Heart left ventricle (tissue), 16 donors: Measurements from ENCODE around the gene OR10J1. TPM values are rescaled to one million over a fixed set of nuclear protein-coding genes. Genes with fewer than 3 reads are reported as not detected.

Experiments
- ATAC-seq, 4 donors: fragments of 200-7000 bp; cut with Tn5 transposase; one replicate each; pipeline ENCODE4 v1.9.1; 2020 to 2022; ENCODE audit warnings: moderate library complexity in 4 of 4, mild to moderate bottlenecking in 3 of 4, moderate number of reproducible peaks in 1 of 4
- DNase-seq, 5 donors: peaks; one replicate each; pipeline ENCODE4 v3.0.0-alpha.2; 2020
- H3K27ac ChIP-seq, 12 donors: fragments of 200-600 bp; sonication (generic) in 4 of 12; one replicate each; pipeline versions ENCODE4 v1.5.0 to v1.8.0; 2016 to 2022; ENCODE audit warnings: mild to moderate bottlenecking in 2 of 12
- H3K27me3 ChIP-seq, 9 donors: fragments of 200-600 bp; sonication (generic) in 2 of 9; one replicate each; pipeline versions ENCODE4 v1.5.1 to v1.8.0; 2016 to 2022; ENCODE audit warnings: mild to moderate bottlenecking in 3 of 9
- H3K36me3 ChIP-seq, 9 donors: fragments of 200-600 bp; sonication (generic) in 2 of 9; one replicate each; pipeline versions ENCODE4 v1.5.0 to v1.8.0; 2018 to 2022; ENCODE audit warnings: mild to moderate bottlenecking in 2 of 9
- H3K4me1 ChIP-seq, 12 donors: fragments of 200-600 bp; sonication (generic) in 4 of 12; one replicate each; pipeline versions ENCODE4 v1.5.0 to v1.8.0; 2016 to 2022; ENCODE audit warnings: mild to moderate bottlenecking in 3 of 12
- H3K4me3 ChIP-seq, 12 donors: fragments of 200-600 bp; sonication (generic) in 4 of 12; one replicate each; pipeline versions ENCODE4 v1.5.0 to v1.8.0; 2017 to 2022; ENCODE audit warnings: mild to moderate bottlenecking in 9 of 12, moderate library complexity in 4 of 12
- H3K9me3 ChIP-seq, 12 donors: fragments of 200-600 bp; sonication (generic) in 4 of 12; one replicate each; pipeline versions ENCODE4 v1.5.0 to v1.8.0; 2016 to 2022; ENCODE audit warnings: mild to moderate bottlenecking in 1 of 12
- POLR2A ChIP-seq, 2 donors: fragments of 450-650 bp; IDR thresholded peaks; one replicate each; pipeline ENCODE4 v1.6.1; 2017; ENCODE audit warnings: antibody characterized with exemption in 2 of 2, mild to moderate bottlenecking in 2 of 2, moderate library complexity in 2 of 2
- WGBS, 4 donors: extraction: QIAGEN DNeasy Blood & Tissue Kit in 2 of 4; methylation state at CpG; one replicate each; pipeline versions ENCODE4 v1.1.5 to v1.1.7; 2013 to 2018; 5-methylcytosine and 5-hydroxymethylcytosine counted together
- intact Hi-C, 10 donors: fragments of 100-400 bp; cut with DNase I; formaldehyde crosslinking; loops; one replicate each; pipeline versions ENCODE4 v1.11.1 to v1.14.2; 2022
- polyA plus RNA-seq, 2 donors: library from polyadenylated mRNA; stranded (reverse); fragments of 200-250 nt; gene quantifications; one replicate each; pipeline ENCODE4 v1.2.3, GENCODE V29; 2013
- total RNA-seq, 9 donors: library from RNA; depleted of rRNA in 2 of 9; stranded (reverse); fragments of >200 nt in 2 of 9; fragmentation: NEBNext Ultra II Directional in 3 of 9; extraction: Animal tissue kit (Norgen Biotek cat#: 25700) in 3 of 9; gene quantifications; one replicate each; pipeline versions ENCODE4 v1.1.0 to v1.2.4, GENCODE V29; 2016 to 2023
- TF ChIP-seq, protein P1 (sequence below), 12 donors: fragments of 200-600 bp; sonication (generic) in 4 of 12; IDR thresholded peaks; one replicate each; pipeline versions ENCODE4 v1.5.0 to v1.8.0; 2018 to 2022; ENCODE audit warnings: antibody characterized with exemption in 12 of 12, mild to moderate bottlenecking in 5 of 12
- donor health status: ischemic (EF 13 %, LVEDD 7.1; RV severe dilation, severe dysfunction).
- donor health status: healthy with polysubstance abuse.
- donor health status: DM: no; HTN: yes; CAD: no.
- donor health status: DM: no; HTN: no; CAD: no.
- donor health status: ischemic (EF 25% LVEDD 6.9; RV normal size, moderate dysfunction).
- donor health status: ischemic (EF 25% LVEDD 5.7; RV mildly dilated, moderate dysfunction).
- donor health status: healthy.
- donor health status: DM: yes; HTN: yes; CAD: no.
- donor health status: ischemic (EF 35%, LVEDD 5.7; RV mildly dilated, moderate dysfunction).
- donor health status: nonischemic (EF 11% LVEDD 7.7; RV severe dilation, severe dysfunction).
- donor health status: DM: yes; HTN: yes; CAD: no.
- donor health status: PGD.
- donor health status: ischemic (EF 29% LVEDD 5.4; RV normal size, mild dysfunction).
- donor health status: nonischemic (EF 23%, LVEDD 6.1; RV moderate dilation, normal function).

OR10J1 gene
- total and polyA plus RNA-seq, 11 donors: not detected

DNA sequence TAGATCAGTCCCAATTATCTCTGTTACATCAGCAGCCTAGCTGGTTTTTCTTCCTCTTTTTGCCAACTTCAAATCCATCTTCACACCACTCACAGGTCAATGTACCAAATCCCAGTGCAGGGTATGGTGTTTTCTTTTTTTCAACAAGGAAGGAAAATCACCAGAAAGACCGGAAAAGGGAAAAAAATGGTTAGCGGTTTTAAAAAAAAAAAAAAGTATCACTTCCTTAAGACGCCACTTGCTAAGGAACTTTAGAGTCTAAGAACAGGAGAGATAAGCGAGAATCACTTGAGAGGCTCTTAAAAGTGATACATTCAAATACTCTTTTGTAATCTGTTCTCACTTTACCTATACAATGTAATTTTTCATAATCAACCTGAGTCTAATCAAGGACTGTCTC lies 3.1 kb upstream of the OR10J1 start:
- no peaks in the 10 kb centered on the region for H3K9me3 ChIP-seq
- intact Hi-C loops: no loop called here
- WGBS, 4 donors: 43 to 75% (median 72%) methylated on average over 4 of the region's 4 CpGs
- no peak overlapping the region for H3K27ac ChIP-seq
- H3K36me3 ChIP-seq: no peaks in the 10 kb centered on the region
- no peak for DNase-seq
- peaks cover 0 to 6% (median 0%) of the 10 kb centered on the region in 12 donors for H3K4me1 ChIP-seq
- ATAC-seq: peak in 1 of 4 donors; percentile 16
- no peak overlapping the region for H3K4me3 ChIP-seq
- no peaks in the 10 kb centered on the region for H3K27me3 ChIP-seq
- TF ChIP-seq, protein P1, sequence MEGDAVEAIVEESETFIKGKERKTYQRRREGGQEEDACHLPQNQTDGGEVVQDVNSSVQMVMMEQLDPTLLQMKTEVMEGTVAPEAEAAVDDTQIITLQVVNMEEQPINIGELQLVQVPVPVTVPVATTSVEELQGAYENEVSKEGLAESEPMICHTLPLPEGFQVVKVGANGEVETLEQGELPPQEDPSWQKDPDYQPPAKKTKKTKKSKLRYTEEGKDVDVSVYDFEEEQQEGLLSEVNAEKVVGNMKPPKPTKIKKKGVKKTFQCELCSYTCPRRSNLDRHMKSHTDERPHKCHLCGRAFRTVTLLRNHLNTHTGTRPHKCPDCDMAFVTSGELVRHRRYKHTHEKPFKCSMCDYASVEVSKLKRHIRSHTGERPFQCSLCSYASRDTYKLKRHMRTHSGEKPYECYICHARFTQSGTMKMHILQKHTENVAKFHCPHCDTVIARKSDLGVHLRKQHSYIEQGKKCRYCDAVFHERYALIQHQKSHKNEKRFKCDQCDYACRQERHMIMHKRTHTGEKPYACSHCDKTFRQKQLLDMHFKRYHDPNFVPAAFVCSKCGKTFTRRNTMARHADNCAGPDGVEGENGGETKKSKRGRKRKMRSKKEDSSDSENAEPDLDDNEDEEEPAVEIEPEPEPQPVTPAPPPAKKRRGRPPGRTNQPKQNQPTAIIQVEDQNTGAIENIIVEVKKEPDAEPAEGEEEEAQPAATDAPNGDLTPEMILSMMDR (IDR thresholded peaks at IDR 0.05): no peak
- TF ChIP-seq POLR2A (IDR thresholded peaks at IDR 0.05): no peak

DNA sequence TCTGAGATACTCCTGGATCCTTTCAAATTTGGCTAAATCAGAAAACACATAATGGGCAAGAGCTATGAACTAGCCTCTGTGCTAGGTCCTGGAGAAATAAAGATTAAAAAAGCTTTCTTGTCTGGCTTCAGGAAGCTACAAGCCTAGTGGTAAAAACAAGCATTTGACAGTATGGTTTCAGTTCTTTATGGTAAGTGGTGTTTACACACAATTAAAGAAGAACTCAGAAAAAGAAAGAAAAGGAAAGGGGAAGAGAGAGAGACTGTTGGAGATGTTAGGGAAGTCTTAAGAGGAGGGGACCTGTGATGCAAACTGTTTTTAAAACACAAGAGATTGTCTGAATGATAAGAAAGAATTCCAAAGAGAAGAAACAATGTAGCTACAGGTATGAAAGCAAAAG lies 1.8 kb downstream of the OR10J1 start:
- H3K9me3 ChIP-seq: no peaks in the 10 kb centered on the region
- intact Hi-C loops: no loop called here
- peak overlapping the region in 1 of 12 donors; percentile 68 for H3K27ac ChIP-seq
- H3K4me1 ChIP-seq: peaks cover 0 to 6% (median 0%) of the 10 kb centered on the region in 12 donors
- peak in 1 of 4 donors; percentile 30 for ATAC-seq
- no peaks in the 10 kb centered on the region for H3K36me3 ChIP-seq
- DNase-seq: no peak
- H3K27me3 ChIP-seq: no peaks in the 10 kb centered on the region
- H3K4me3 ChIP-seq: no peak overlapping the region
- TF ChIP-seq, protein P1 (IDR thresholded peaks at IDR 0.05): no peak
- no peak for TF ChIP-seq POLR2A (IDR thresholded peaks at IDR 0.05)

DNA sequence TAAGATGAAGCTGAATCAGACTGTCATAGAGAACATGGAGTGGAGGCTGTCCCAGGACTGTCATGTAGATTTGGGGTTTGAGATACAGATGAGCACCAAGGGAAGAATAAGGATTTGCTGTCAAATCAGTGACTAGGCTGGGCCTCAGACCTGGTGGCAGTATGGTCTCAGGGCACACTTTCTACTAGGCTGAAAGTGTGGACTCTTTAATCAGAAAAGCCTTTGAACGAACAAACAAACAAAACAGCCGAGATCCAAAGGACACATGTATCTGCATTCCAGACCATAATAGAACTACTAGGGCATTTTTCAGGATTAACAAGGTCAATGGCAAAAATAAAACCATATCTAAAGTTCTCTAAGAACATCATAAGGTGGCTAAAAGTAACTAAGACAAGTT lies 2.9 kb downstream of the OR10J1 start:
- Histone ChIP-seq H3K27me3 (no peaks in the 10 kb centered on the region), H3K4me3 (no peak overlapping the region), H3K4me1 (peaks cover 0 to 6% (median 0%) of the 10 kb centered on the region in 12 donors), H3K36me3 (no peaks in the 10 kb centered on the region), H3K27ac (no peak overlapping the region), H3K9me3 (peaks cover 0 to 1% (median 0%) of the 10 kb centered on the region in 12 donors)
- DNase-seq (no peak), ATAC-seq (no peak)
- no peak for TF ChIP-seq POLR2A (IDR thresholded peaks at IDR 0.05)
- intact Hi-C loops: no loop called here
- WGBS, 4 donors: 18 to 59% (median 44%) methylated on average over 2 of the region's 2 CpGs

DNA sequence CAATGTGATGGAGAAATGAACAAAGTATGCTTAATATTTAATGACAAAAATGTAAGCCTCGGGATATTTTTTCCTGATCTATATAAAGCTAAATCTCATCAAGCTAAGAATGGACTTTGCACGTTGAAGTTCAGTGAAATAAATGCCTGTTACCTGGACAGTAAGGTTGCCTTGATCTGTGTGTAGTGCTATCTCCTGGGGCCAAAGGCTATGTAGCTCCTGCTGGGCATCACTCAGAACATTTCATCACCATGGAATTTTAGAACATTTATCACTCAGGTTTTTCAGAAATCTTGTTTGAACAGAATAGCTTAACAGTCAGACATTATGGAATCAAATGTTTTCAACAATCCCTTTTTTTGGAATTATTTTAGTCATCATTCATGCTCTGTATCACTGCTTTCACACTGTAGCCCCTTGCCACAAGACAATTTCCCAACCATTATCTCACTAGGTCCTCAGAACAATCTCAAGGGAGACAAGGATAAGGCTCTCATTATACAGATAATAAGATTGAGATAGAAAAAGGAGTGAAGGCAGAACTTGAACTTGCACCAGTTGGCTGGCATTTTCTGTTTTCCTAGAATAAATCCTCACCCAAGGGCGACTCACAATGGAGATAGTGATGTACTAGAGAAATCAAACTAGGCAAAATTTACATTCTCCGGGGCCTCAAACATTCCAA lies 3.7 kb downstream of the OR10J1 start:
- TF ChIP-seq, protein P1 (IDR thresholded peaks at IDR 0.05): no peak
- no peak for TF ChIP-seq POLR2A (IDR thresholded peaks at IDR 0.05)
- peaks cover 0 to 8% (median 0%) of the 10 kb centered on the region in 12 donors for H3K9me3 ChIP-seq
- H3K27ac ChIP-seq: no peak overlapping the region
- intact Hi-C loops: no loop called here
- WGBS, 4 donors: 44 to 74% (median 68%) methylated on average over 4 of the region's 4 CpGs
- H3K4me3 ChIP-seq: no peak overlapping the region
- peaks cover 0 to 6% (median 0%) of the 10 kb centered on the region in 12 donors for H3K4me1 ChIP-seq
- DNase-seq: no peak
- ATAC-seq: no peak
- H3K36me3 ChIP-seq: no peaks in the 10 kb centered on the region
- H3K27me3 ChIP-seq: no peaks in the 10 kb centered on the region

DNA sequence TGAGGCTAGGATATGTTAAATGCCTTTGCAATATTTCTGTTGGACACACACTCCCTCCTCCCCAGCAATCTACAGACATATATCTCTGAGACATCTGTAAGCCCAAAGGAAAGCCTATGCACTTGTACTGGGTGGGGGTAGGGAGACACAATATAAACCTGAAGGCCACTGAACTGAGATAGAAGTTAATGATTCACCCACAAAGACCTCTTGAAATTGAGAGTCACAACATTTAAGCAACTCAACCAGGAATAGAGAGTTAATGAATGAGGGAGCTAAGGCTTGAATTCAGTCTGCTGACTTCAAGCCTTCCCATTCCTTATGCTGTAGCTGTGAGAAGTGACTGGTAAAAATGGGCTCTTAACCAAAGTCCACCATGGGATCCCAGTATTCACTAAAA lies 5.0 kb downstream of the OR10J1 start:
- DNase-seq: no peak
- TF ChIP-seq, protein P1 (IDR thresholded peaks at IDR 0.05): no peak
- TF ChIP-seq POLR2A (IDR thresholded peaks at IDR 0.05): no peak
- H3K36me3 ChIP-seq: no peaks in the 10 kb centered on the region
- H3K27ac ChIP-seq: no peak overlapping the region
- ATAC-seq: no peak
- H3K4me3 ChIP-seq: no peak overlapping the region
- intact Hi-C loops: no loop called here
- peaks cover 0 to 6% (median 0%) of the 10 kb centered on the region in 12 donors for H3K4me1 ChIP-seq
- peaks cover 0 to 19% (median 0%) of the 10 kb centered on the region in 12 donors for H3K9me3 ChIP-seq
- no peaks in the 10 kb centered on the region for H3K27me3 ChIP-seq
